Tibial artery (tissue), 4 donors: ENCODE measurements around the gene ANKRD49.
A peak's percentile ranks its signal among the peaks of the same experiment; 100 is the strongest.
"Not testable (repeated sequence)": the region's sequence is repeated elsewhere in the genome, so short reads cannot be mapped to it uniquely, and the experiment has no call there.

Experiments used
- DNase-seq, 2 donors: peaks; one replicate each; pipeline ENCODE4 v3.0.0-alpha.2; 2019
- H3K27ac ChIP-seq, 2 donors: fragments of 200-600 bp; sonication (generic) in 1 of 2; 1 replicate in 1 of 2; 2 replicates in 1 of 2; pipeline ENCODE4 v1.5.1; 2018 to 2019; ENCODE audit warnings: mild to moderate bottlenecking in 1 of 2
- H3K27me3 ChIP-seq, 2 donors: fragments of 200-600 bp; sonication (generic) in 1 of 2; one replicate each; pipeline versions ENCODE4 v1.5.1 to v1.6.0; 2016 to 2019
- H3K36me3 ChIP-seq, 3 donors: fragments of 200-600 bp; sonication (generic) in 2 of 3; one replicate each; pipeline ENCODE4 v1.5.1; 2016 to 2019; ENCODE audit warnings: mild to moderate bottlenecking in 2 of 3
- H3K4me1 ChIP-seq, 4 donors: fragments of 200-600 bp; sonication (generic) in 2 of 4; 1 replicate in 3 of 4; 2 replicates in 1 of 4; pipeline ENCODE4 v1.5.1; 2016 to 2019
- H3K4me3 ChIP-seq, 2 donors: fragments of 200-600 bp; sonication (generic) in 1 of 2; 1 replicate in 1 of 2; 2 replicates in 1 of 2; pipeline ENCODE4 v1.5.1; 2018 to 2019; ENCODE audit warnings: mild to moderate bottlenecking in 2 of 2
- H3K9me3 ChIP-seq, 3 donors: fragments of 200-600 bp; sonication (generic) in 1 of 3; one replicate each; pipeline ENCODE4 v1.5.1; 2016 to 2019
- intact Hi-C: fragments of 100-400 bp; cut with DNase I; formaldehyde crosslinking; loops from one replicate; pipeline ENCODE4 v1.15.0; 2023; ENCODE audit warnings: low total_unique reads
- TF ChIP-seq, protein P1 (sequence below), 2 experiments: fragments of 200-600 bp in 1 of 2; fragments of 450-650 bp in 1 of 2; IDR thresholded peaks; one replicate each; pipeline ENCODE4 v1.5.1; 2017 to 2019; ENCODE audit warnings: antibody characterized with exemption in 2 of 2, mild to moderate bottlenecking in 1 of 2, moderate library complexity in 1 of 2

ANKRD49 gene

DNA sequence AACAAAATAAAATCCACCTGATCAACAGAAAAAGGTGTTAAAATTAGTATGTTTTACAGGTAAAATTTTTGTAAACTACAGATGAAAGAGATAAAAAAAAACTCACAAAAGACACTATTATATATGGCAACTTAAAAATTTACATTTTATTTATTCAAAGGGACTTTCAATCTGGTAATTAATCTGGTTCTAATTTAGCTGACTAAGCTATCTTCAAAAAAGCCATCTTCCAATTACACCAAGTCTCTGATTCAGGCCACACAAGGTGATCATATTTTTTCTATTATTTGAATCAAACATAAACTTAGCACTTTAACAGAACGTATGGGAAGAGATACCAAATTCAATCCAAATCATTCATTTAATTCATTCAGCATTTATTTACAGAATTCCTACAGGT is 7.7 kb upstream of the ANKRD49 start:
- Histone ChIP-seq H3K4me3 (no peak overlapping the region), H3K27ac (no peak overlapping the region), H3K4me1 (no peaks in the 10 kb centered on the region), H3K36me3 (peaks cover 49 to 65% (median 56%) of the 10 kb centered on the region in 3 donors), H3K27me3 (no peaks in the 10 kb centered on the region), H3K9me3 (no peaks in the 10 kb centered on the region)
- intact Hi-C loops, result no loop called here
- TF ChIP-seq, protein P1, sequence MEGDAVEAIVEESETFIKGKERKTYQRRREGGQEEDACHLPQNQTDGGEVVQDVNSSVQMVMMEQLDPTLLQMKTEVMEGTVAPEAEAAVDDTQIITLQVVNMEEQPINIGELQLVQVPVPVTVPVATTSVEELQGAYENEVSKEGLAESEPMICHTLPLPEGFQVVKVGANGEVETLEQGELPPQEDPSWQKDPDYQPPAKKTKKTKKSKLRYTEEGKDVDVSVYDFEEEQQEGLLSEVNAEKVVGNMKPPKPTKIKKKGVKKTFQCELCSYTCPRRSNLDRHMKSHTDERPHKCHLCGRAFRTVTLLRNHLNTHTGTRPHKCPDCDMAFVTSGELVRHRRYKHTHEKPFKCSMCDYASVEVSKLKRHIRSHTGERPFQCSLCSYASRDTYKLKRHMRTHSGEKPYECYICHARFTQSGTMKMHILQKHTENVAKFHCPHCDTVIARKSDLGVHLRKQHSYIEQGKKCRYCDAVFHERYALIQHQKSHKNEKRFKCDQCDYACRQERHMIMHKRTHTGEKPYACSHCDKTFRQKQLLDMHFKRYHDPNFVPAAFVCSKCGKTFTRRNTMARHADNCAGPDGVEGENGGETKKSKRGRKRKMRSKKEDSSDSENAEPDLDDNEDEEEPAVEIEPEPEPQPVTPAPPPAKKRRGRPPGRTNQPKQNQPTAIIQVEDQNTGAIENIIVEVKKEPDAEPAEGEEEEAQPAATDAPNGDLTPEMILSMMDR (IDR thresholded peaks at IDR 0.05), result no peak
- no peak for DNase-seq

DNA sequence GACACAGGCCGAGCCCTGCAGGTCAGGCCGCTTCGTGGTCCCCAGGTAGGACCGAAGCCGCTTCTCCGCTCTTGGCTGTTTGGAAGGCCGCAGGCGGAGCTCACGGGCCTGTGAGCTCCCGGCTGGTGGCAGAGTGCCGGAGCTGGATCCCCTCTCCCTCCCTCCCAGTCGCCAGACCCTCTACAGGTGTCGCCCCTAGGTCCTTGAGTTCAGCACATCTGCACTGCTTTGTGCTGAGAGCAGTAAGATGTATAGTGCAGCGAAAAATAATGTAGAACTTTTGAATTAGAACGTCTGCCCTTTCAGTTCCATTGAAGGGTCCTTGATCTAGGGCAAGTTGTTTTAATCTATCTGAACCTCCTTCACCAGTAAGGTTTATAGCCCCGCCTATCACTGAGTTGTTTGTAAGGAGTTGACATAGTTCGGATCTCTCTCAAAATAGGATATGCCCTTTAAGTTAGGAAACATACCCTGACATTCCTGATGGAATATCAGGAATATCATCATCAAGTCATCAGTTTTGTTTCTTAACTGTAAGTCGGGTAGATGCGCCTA is 419 bp downstream of the ANKRD49 start:
- no peaks in the 10 kb centered on the region for H3K9me3 ChIP-seq
- peaks cover 0 to 31% (median 18%) of the 10 kb centered on the region in 4 donors for H3K4me1 ChIP-seq
- peaks cover 5 to 35% (median 31%) of the 10 kb centered on the region in 3 donors for H3K36me3 ChIP-seq
- no peaks in the 10 kb centered on the region for H3K27me3 ChIP-seq
- H3K27ac ChIP-seq, result peak overlapping the region; percentile 90 to 93
- TF ChIP-seq, protein P1 (IDR thresholded peaks at IDR 0.05), result no peak
- H3K4me3 ChIP-seq, result peak overlapping the region; percentile 92 to 98
- intact Hi-C loops, result no loop called here
- DNase-seq, result no peak

DNA sequence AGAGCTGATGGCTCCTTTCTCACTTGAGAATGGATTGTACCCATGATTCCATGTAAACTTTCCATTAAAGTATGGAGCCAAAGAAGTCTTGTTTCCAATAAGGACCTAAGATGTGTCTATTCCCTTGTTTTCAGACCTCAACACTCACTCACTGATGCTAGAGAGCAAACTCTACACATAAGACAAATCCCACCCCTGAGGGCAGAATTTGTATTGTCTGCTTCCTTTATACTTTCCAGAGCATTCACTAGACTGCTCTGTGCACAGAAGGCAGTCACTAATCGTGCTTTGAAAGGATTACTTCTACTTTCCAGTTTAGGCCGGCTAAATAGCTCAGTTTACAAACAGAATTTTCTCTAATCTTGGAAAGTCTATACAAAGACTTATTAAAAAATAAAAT is 6.4 kb downstream of the ANKRD49 start:
- Histone ChIP-seq H3K9me3 (no peaks in the 10 kb centered on the region), H3K4me1 (peaks cover 0 to 7% (median 2%) of the 10 kb centered on the region in 4 donors), H3K27me3 (no peaks in the 10 kb centered on the region), H3K27ac (no peak overlapping the region), H3K36me3 (peaks cover 26 to 56% (median 42%) of the 10 kb centered on the region in 3 donors), H3K4me3 (no peak overlapping the region)
- intact Hi-C loops, result loop anchor here (10.0 kb wide), 1 partner anchor 605 kb away; no protein-coding TSS in a partner anchor
- DNase-seq, result no peak
- TF ChIP-seq, protein P1 (IDR thresholded peaks at IDR 0.05), result no peak

DNA sequence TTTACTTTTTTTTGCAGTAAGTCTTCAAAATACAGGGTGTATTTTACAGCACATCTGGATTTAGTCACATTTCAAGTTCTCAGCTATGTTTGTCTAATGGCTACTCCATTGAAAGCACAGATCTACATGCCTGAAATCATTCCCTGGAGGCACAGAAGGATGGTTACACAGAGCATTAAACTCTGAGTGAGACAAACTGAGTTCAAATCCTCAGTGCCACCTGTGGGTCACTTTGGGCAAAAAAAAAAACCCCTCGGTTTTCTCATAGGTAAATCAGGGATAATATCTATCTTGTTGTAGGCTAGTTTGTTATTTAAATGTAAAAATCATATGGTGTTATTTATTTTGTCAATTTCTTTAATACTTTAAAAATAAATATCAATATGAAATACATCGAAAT is 7.7 kb downstream of the ANKRD49 start:
- Histone ChIP-seq H3K4me3 (no peak overlapping the region), H3K27ac (no peak overlapping the region), H3K36me3 (peaks cover 25 to 56% (median 41%) of the 10 kb centered on the region in 3 donors), H3K27me3 (no peaks in the 10 kb centered on the region), H3K4me1 (no peaks in the 10 kb centered on the region), H3K9me3 (no peaks in the 10 kb centered on the region)
- no peak for DNase-seq
- TF ChIP-seq, protein P1 (IDR thresholded peaks at IDR 0.05), result no peak
- intact Hi-C loops, result loop anchor here (10.0 kb wide), 1 partner anchor 607 kb away; no protein-coding TSS in a partner anchor

DNA sequence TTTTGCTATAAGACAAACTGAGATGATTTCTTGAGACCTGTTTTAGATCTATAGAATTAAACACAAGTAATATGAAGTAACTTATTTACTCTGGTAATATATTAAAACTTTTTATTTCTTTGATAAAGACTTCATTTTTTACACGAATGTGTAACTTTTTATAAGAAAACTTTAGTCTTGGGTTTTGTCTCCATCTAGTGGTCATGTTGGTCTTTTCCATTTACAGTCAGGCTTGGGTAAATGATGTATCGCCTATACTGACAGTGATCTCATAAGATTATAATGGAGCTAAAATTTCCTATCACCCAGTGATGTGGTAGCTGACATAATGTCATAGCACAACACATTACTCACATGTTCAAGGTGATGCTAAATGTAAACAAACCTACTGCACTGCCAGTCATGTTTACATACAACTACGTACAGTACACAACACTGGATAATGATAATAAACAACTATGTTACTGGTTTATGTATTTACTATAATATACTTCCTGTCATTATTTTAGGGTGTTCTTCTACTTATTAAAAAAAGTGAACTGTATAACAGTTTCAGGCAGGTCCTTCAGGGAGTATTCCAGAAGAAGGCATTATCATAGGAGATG is 11.0 kb downstream of the ANKRD49 start:
- TF ChIP-seq, protein P1 (IDR thresholded peaks at IDR 0.05), result peak; percentile 53 to 55
- no peaks in the 10 kb centered on the region for H3K4me1 ChIP-seq
- no peaks in the 10 kb centered on the region for H3K9me3 ChIP-seq
- no peak overlapping the region for H3K4me3 ChIP-seq
- intact Hi-C loops, result loop anchor here (10.0 kb wide), 1 partner anchor 610 kb away; no protein-coding TSS in a partner anchor
- no peak for DNase-seq
- H3K27ac ChIP-seq, result no peak overlapping the region
- no peaks in the 10 kb centered on the region for H3K27me3 ChIP-seq
- H3K36me3 ChIP-seq, result peaks cover 14 to 28% (median 15%) of the 10 kb centered on the region in 3 donors

DNA sequence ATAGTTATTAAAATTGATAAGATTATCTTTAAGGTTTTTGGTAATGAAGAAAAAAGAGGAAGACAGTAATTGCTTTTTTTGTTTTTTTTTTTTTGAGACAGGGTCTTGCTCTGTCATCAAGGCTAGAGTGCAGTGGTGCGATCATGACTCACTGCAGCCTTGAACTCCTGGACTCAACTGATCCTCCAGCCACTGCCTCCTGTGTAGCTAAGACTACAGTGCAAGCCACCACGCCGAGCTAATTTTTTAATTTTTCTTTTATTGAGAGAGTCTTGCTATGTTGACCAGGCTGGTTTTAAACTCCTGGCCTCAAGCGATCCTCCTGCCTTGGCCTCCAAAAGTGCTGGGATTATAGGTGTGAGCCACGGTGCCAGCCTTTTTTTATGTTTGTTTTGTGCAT is 12.7 kb downstream of the ANKRD49 start:
- not testable (repeated sequence) for H3K4me3 ChIP-seq, H3K9me3 ChIP-seq, H3K27ac ChIP-seq, H3K27me3 ChIP-seq, H3K4me1 ChIP-seq, DNase-seq
- H3K36me3 ChIP-seq, result peaks cover 6 to 10% (median 9%) of the 10 kb centered on the region in 3 donors
- intact Hi-C loops, result loop anchor here (10.0 kb wide), 1 partner anchor 612 kb away; no protein-coding TSS in a partner anchor
